ENCODE data around the gene PDE4D.

GRCh38 chr5:59753599-59753998 lies 139.9 kb downstream of the PDE4D start:
- TF ChIP-seq, protein P1, sequence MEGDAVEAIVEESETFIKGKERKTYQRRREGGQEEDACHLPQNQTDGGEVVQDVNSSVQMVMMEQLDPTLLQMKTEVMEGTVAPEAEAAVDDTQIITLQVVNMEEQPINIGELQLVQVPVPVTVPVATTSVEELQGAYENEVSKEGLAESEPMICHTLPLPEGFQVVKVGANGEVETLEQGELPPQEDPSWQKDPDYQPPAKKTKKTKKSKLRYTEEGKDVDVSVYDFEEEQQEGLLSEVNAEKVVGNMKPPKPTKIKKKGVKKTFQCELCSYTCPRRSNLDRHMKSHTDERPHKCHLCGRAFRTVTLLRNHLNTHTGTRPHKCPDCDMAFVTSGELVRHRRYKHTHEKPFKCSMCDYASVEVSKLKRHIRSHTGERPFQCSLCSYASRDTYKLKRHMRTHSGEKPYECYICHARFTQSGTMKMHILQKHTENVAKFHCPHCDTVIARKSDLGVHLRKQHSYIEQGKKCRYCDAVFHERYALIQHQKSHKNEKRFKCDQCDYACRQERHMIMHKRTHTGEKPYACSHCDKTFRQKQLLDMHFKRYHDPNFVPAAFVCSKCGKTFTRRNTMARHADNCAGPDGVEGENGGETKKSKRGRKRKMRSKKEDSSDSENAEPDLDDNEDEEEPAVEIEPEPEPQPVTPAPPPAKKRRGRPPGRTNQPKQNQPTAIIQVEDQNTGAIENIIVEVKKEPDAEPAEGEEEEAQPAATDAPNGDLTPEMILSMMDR (IDR thresholded peaks at IDR 0.05), result no peak
- TF ChIP-seq POLR2A (IDR thresholded peaks at IDR 0.05), result no peak
